ENCODE measurements around the gene RBM20. TPM values are rescaled to one million over a fixed set of nuclear protein-coding genes. Genes with fewer than 3 reads are reported as not detected.

The RBM20 gene
- total RNA-seq, 4 donors from 2014 or later: 0.88 to 3.8 (median 1.9) TPM

GRCh38 chr10:110698340-110698739 lies 54.2 kb downstream of the RBM20 start:
- Histone ChIP-seq H3K36me3 (no peaks in the 10 kb centered on the region), H3K9me3 (no peaks in the 10 kb centered on the region), H3K4me3 (no peak overlapping the region), H3K27ac (no peak overlapping the region), H3K27me3 (no peaks in the 10 kb centered on the region), H3K4me1 (no peaks in the 10 kb centered on the region)
- intact Hi-C loops (cut with DNase I; ENCODE audit: low total_unique reads): no loop called here
- no peak for TF ChIP-seq POLR2A (IDR thresholded peaks at IDR 0.05)
- TF ChIP-seq CTCF (IDR thresholded peaks at IDR 0.05): no peak
- DNase-seq: no peak

- Histone ChIP-seq H3K4me3 (no peak overlapping the region), H3K27ac (no peak overlapping the region), H3K27me3 (no peaks in the 10 kb centered on the region), H3K4me1 (no peaks in the 10 kb centered on the region), H3K9me3 (no peaks in the 10 kb centered on the region), H3K36me3 (no peaks in the 10 kb centered on the region)
- TF ChIP-seq CTCF (IDR thresholded peaks at IDR 0.05) (no peak), POLR2A (IDR thresholded peaks at IDR 0.05) (no peak)
- intact Hi-C loops (cut with DNase I; ENCODE audit: low total_unique reads): no loop called here
- no peak for DNase-seq
Measured at GRCh38 chr10:110698782-110699201, 54.7 kb downstream of the RBM20 start.

GRCh38 chr10:110699859-110700468 lies 55.8 kb downstream of the RBM20 start:
- TF ChIP-seq POLR2A (IDR thresholded peaks at IDR 0.05): no peak
- TF ChIP-seq CTCF (IDR thresholded peaks at IDR 0.05): no peak
- no peak for DNase-seq
- H3K27ac ChIP-seq: no peak overlapping the region
- intact Hi-C loops (cut with DNase I; ENCODE audit: low total_unique reads): no loop called here
- no peak overlapping the region for H3K4me3 ChIP-seq
- H3K9me3 ChIP-seq: no peaks in the 10 kb centered on the region
- no peaks in the 10 kb centered on the region for H3K4me1 ChIP-seq
- no peaks in the 10 kb centered on the region for H3K36me3 ChIP-seq
- H3K27me3 ChIP-seq: no peaks in the 10 kb centered on the region

- Histone ChIP-seq H3K4me1 (no peaks in the 10 kb centered on the region), H3K36me3 (no peaks in the 10 kb centered on the region), H3K9me3 (no peaks in the 10 kb centered on the region), H3K27me3 (no peaks in the 10 kb centered on the region), H3K4me3 (no peak overlapping the region), H3K27ac (no peak overlapping the region)
- no peak for DNase-seq
- no peak for TF ChIP-seq POLR2A (IDR thresholded peaks at IDR 0.05)
- no peak for TF ChIP-seq CTCF (IDR thresholded peaks at IDR 0.05)
- intact Hi-C loops (cut with DNase I; ENCODE audit: low total_unique reads): no loop called here
Measured at GRCh38 chr10:110700947-110701616, 56.9 kb downstream of the RBM20 start.

GRCh38 chr10:110701617-110701971 lies 57.5 kb downstream of the RBM20 start:
- Histone ChIP-seq H3K27ac (no peak overlapping the region), H3K36me3 (no peaks in the 10 kb centered on the region)
- intact Hi-C loops (cut with DNase I; ENCODE audit: low total_unique reads): no loop called here

More at GRCh38 chr10:110701617-110701971, 57.5 kb downstream of the RBM20 start:
- H3K9me3 ChIP-seq: no peaks in the 10 kb centered on the region
- no peaks in the 10 kb centered on the region for H3K4me1 ChIP-seq
- no peaks in the 10 kb centered on the region for H3K27me3 ChIP-seq
- H3K4me3 ChIP-seq: no peak overlapping the region
- no peak for DNase-seq
- TF ChIP-seq POLR2A (IDR thresholded peaks at IDR 0.05) (no peak), CTCF (IDR thresholded peaks at IDR 0.05) (no peak)

All from uterus (tissue), 4 donors.